Erythroblast (primary cell): ENCODE results near the gene ARHGEF11.

Experiments used
- GATA1 ChIP-seq: IDR thresholded peaks from 2 replicates; pipeline ENCODE4 v1.6.1; 2011; ENCODE audit warnings: low read depth, mild to moderate bottlenecking, control low read depth, low read length, moderate library complexity
- POLR2A ChIP-seq: IDR thresholded peaks from 2 replicates; pipeline ENCODE4 v1.6.1; 2011; ENCODE audit warnings: mild to moderate bottlenecking, low read length

- no peak for TF ChIP-seq POLR2A
- TF ChIP-seq GATA1, result no peak
Observed at GRCh38 chr1:156998301-156998700, 47.2 kb downstream of the ARHGEF11 start.
